Right renal pelvis (tissue), 4 donors: Measurements from ENCODE around the gene RSPO1. TPM values are rescaled to one million over a fixed set of nuclear protein-coding genes. Genes with fewer than 3 reads are reported as not detected.

Source experiments
- DNase-seq, 4 donors: peaks; one replicate each; pipeline ENCODE4 v3.0.0-alpha.2; 2013; ENCODE audit warnings: low read depth in 4 of 4, low spot score in 3 of 4, missing footprints in 1 of 4
- polyA plus RNA-seq, 4 donors: library from polyadenylated mRNA; unstranded; fragments of 120-200 nt; gene quantifications; one replicate each; pipeline ENCODE4 v1.2.1, GENCODE V29; 2013; ENCODE audit not compliant: insufficient read length in 4 of 4

RSPO1 gene
- polyA plus RNA-seq, 4 donors: 4.0 to 7.6 (median 5.9) TPM

DNA sequence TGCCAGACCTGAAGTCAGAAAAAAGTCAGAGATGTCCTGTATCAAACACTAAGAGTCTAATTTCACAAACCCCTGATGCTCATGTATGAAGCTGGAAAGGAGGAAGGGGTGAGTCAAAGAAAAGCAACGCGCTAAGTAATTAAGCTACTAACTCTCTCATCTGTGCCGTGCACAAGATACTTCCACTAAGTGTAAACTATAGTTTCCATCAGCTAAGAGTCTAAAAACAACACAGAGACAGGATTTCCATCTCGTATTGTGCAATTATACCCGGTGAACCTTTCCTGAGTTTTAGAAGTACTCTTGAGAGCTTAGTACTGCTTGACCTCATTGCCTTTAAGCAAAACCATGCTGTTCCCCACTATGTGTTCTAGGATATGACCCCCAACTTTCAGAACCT is 59.0 kb downstream of the RSPO1 start:
- DNase-seq: no peak

- DNase-seq: no peak
These were observed 59.7 kb downstream of the RSPO1 start for GRCh38 chr1:37574834-37575480.

GRCh38 chr1:37570528-37571334 is 64.0 kb downstream of the RSPO1 start:
- no peak for DNase-seq

DNA sequence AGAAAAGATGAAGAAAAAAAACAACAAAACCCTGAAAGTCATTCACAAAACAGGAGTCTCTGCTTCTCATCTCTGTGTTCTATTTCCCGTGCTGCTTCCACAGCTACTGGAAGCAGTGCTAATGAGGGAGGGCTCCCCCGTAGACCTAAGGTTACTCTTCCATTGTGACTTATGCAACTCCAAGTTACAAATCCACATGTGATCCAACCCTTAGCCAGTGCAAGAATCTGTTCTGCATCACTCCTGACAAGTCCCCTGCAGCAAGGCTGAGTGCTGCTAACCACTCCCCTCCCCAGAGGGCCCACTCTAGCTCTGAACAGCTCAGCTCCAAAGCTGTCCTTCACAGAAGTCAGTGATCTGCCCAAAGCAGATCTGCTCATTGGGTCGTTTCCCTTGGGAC is 67.7 kb downstream of the RSPO1 start:
- no peak for DNase-seq

DNA sequence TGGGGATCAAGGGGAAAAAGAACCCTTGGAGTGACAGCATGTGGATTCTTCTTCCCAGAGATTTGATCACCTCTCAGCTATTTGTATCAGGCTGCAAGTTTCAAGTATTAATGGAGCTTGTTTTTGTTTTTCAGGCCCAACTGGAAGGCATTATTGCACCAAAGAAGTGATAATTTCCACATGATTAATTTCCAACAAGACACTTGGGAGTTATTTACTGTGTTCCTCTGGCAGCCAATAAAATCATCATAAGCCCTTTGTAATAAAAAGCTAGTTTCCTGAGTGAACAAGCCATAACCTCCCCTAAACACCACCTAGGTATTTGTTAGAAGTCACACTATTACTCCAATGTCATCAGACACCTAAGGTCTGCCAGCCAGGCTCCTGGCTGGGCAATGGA is 69.8 kb downstream of the RSPO1 start:
- DNase-seq: no peak

DNA sequence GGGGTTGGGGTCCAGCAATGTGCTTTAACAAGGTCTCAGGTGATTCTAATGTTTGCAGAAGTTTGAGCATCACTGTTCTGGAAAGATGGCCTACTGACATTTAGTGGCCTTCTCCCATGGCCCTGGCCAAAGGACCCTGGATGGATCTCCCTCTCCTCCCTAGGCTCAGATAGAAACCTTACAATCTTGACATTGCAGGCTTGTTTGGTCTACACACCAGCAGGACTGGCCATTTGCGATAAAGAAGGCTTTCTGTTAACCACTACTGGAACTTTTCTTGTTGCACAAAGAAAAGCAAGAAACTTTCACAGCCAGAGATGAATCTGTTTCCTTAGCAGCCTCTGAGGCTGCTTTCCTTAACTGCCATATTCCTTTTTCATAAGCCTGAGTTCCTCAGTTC is 71.7 kb downstream of the RSPO1 start:
- DNase-seq: no peak

Other genes starting within 250 kb of the RSPO1 start
- 1 to 10 TPM; 1.9 to 2.6 (median 2.0) TPM for gene ZC3H12A, start 160.3 kb downstream of the RSPO1 start, polyA plus RNA-seq
- gene MEAF6, start 120.1 kb downstream of the RSPO1 start, polyA plus RNA-seq: 100 to 1,000 TPM in 3 of 4 donors, 10 to 100 TPM in 1; 89.5 to 109 (median 107) TPM
- 10 to 100 TPM; 12.3 to 14.6 (median 13.7) TPM for gene SNIP1, start 80.6 kb downstream of the RSPO1 start, polyA plus RNA-seq
- 10 to 100 TPM; 53.5 to 68.7 (median 63.5) TPM for gene DNALI1, start 78.0 kb downstream of the RSPO1 start, polyA plus RNA-seq
- gene GNL2, start 39.0 kb downstream of the RSPO1 start, polyA plus RNA-seq: 10 to 100 TPM; 65.4 to 76.5 (median 69.3) TPM
- gene CDCA8, start 57.6 kb upstream of the RSPO1 start, polyA plus RNA-seq: 10 to 100 TPM; 15.9 to 17.6 (median 16.9) TPM
- under 1 TPM; 0.09 to 0.24 (median 0.16) TPM for gene EPHA10, start 130.2 kb upstream of the RSPO1 start, polyA plus RNA-seq
- gene MANEAL, start 159.0 kb upstream of the RSPO1 start, polyA plus RNA-seq: 1 to 10 TPM; 3.5 to 4.9 (median 4.4) TPM
- 10 to 100 TPM; 23.6 to 42.2 (median 27.3) TPM for gene C1orf122, start 172.9 kb upstream of the RSPO1 start, polyA plus RNA-seq
- gene YRDC, start 173.3 kb upstream of the RSPO1 start, polyA plus RNA-seq: 10 to 100 TPM; 12.9 to 14.4 (median 13.9) TPM
- 10 to 100 TPM in 2 of 4 donors, 1 to 10 TPM in 2; 7.2 to 11.3 (median 10.0) TPM for gene MTF1, start 224.7 kb upstream of the RSPO1 start, polyA plus RNA-seq